Measurements from ENCODE around the gene NTM. TPM values are rescaled to one million over a fixed set of nuclear protein-coding genes. Genes with fewer than 3 reads are reported as not detected.

NTM gene
- total RNA-seq, 1 experiment from 2014 or later: not detected

- Histone ChIP-seq H3K9ac (ENCODE audit: low read length) (no peak overlapping the region), H3K4me3 (replicated peaks in 1 of 2; ENCODE audit: low read depth in 1 of 2, low read length in 2 of 2) (no peak overlapping the region), H2AFZ (ENCODE audit: low read depth, low read length, poor library complexity, severe bottlenecking) (no peak overlapping the region), H3K4me2 (ENCODE audit: low read length) (no peak overlapping the region), H3K27me3 (ENCODE audit: insufficient read depth, low read length) (no peaks in the 10 kb centered on the region), H3K36me3 (ENCODE audit: control insufficient read depth in 1 of 2, insufficient read depth in 2 of 2, low read length in 2 of 2) (no peaks in the 10 kb centered on the region), H3K79me2 (ENCODE audit: insufficient read depth, low read length) (no peaks in the 10 kb centered on the region), H3K9me3 (ENCODE audit: control insufficient read depth in 1 of 2, insufficient read depth in 1 of 2, low read depth in 1 of 2, low read length in 2 of 2) (peaks cover 0 to 16% of the 10 kb centered on the region in 2 experiments; a peak in 2 of 4 replicates), H3K4me1 (ENCODE audit: control insufficient read depth in 1 of 2, insufficient read depth in 2 of 2, low read length in 2 of 2) (no peaks in the 10 kb centered on the region), H4K20me1 (ENCODE audit: insufficient read depth) (no peaks in the 10 kb centered on the region), H3K9me2 (ENCODE audit: insufficient read depth) (no peaks in the 10 kb centered on the region), H3K27ac (ENCODE audit: low read depth, low read length) (no peak overlapping the region)
- CTCF ChIA-PET: no interaction called here
- no peak for DNase-seq (ENCODE audit: low read depth, low spot score)
- POLR2A ChIA-PET: no interaction called here
- TF ChIP-seq SRF (IDR thresholded peaks at IDR 0.05; ENCODE audit: low read depth) (no peak), CEBPB (IDR thresholded peaks at IDR 0.05; ENCODE audit: low read depth) (no peak), ZFX (IDR thresholded peaks at IDR 0.05) (no peak), EGR1 (IDR thresholded peaks at IDR 0.05; ENCODE audit: low read depth) (no peak), ZBTB33 (IDR thresholded peaks at IDR 0.05; ENCODE audit: extremely low read depth, insufficient replicate concordance, low read length) (no peak), RAD21 (IDR thresholded peaks at IDR 0.05; ENCODE audit: low read depth) (no peak), FOSL1 (IDR thresholded peaks at IDR 0.05; ENCODE audit: low read depth) (no peak), YY1 (IDR thresholded peaks at IDR 0.05; ENCODE audit: extremely low read depth, insufficient replicate concordance, low read depth, low read length) (no peak)
- no TSS peak for BruUV-seq (replicated peaks)
- ATAC-seq: no peak
- RAD21 ChIA-PET (ENCODE audit: low non-redundant PET in 1 of 2, low total read pairs in 2 of 2, uncharacterized antibody in 2 of 2, unreplicated experiment in 2 of 2): no interaction called here
- intact Hi-C loops (cut with micrococcal nuclease): no loop called here
These were observed 515.8 kb downstream of the NTM start for GRCh38 chr11:131886201-131886600.

GRCh38 chr11:131888230-131888855, 517.9 kb downstream of the NTM start:
- peaks cover 0 to 18% of the 10 kb centered on the region in 2 experiments; a peak in 2 of 4 replicates for H3K9me3 ChIP-seq (ENCODE audit: control insufficient read depth in 1 of 2, insufficient read depth in 1 of 2, low read depth in 1 of 2, low read length in 2 of 2)
- intact Hi-C loops (cut with micrococcal nuclease): no loop called here
- H3K27ac ChIP-seq (ENCODE audit: low read depth, low read length): no peak overlapping the region
- no peak overlapping the region for H3K4me3 ChIP-seq (replicated peaks in 1 of 2; ENCODE audit: low read depth in 1 of 2, low read length in 2 of 2)
- H3K36me3 ChIP-seq (ENCODE audit: control insufficient read depth in 1 of 2, insufficient read depth in 2 of 2, low read length in 2 of 2): no peaks in the 10 kb centered on the region
- no peak for ATAC-seq
- H4K20me1 ChIP-seq (ENCODE audit: insufficient read depth): no peaks in the 10 kb centered on the region
- no peaks in the 10 kb centered on the region for H3K79me2 ChIP-seq (ENCODE audit: insufficient read depth, low read length)
- no peak for DNase-seq (ENCODE audit: low read depth, low spot score)
- H3K4me2 ChIP-seq (ENCODE audit: low read length): no peak overlapping the region
- RAD21 ChIA-PET (ENCODE audit: low non-redundant PET in 1 of 2, low total read pairs in 2 of 2, uncharacterized antibody in 2 of 2, unreplicated experiment in 2 of 2): no interaction called here
- H3K9me2 ChIP-seq (ENCODE audit: insufficient read depth): no peaks in the 10 kb centered on the region
- CTCF ChIA-PET: no interaction called here
- BruUV-seq (replicated peaks): no TSS peak
- H3K27me3 ChIP-seq (ENCODE audit: insufficient read depth, low read length): no peaks in the 10 kb centered on the region
- no peaks in the 10 kb centered on the region for H3K4me1 ChIP-seq (ENCODE audit: control insufficient read depth in 1 of 2, insufficient read depth in 2 of 2, low read length in 2 of 2)
- H3K9ac ChIP-seq (ENCODE audit: low read length): no peak overlapping the region
- TF ChIP-seq ZBTB33 (IDR thresholded peaks at IDR 0.05; ENCODE audit: extremely low read depth, insufficient replicate concordance, low read length) (no peak), MAX (IDR thresholded peaks at IDR 0.05) (no peak), ELF1 (IDR thresholded peaks at IDR 0.05; ENCODE audit: borderline replicate concordance, low read depth) (no peak), POLR2AphosphoS5 (IDR thresholded peaks at IDR 0.05; ENCODE audit: low read depth, low read length) (no peak), RAD21 (IDR thresholded peaks at IDR 0.05; ENCODE audit: low read depth) (no peak), EZH2 (IDR thresholded peaks at IDR 0.05) (no peak)
- no peak overlapping the region for H2AFZ ChIP-seq (ENCODE audit: low read depth, low read length, poor library complexity, severe bottlenecking)
- POLR2A ChIA-PET: no interaction called here

All from HCT116 (cell line).